GM12864 (cell line): ENCODE results near the gene ZNF346.

ENCODE experiments used
- DNase-seq: peaks from one replicate; pipeline ENCODE4 v3.0.0-alpha.2; 2011; ENCODE audit warnings: low read depth
- H3K4me3 ChIP-seq: 2 replicates; pipeline ENCODE4 v1.5.1; 2011; ENCODE audit warnings: mild to moderate bottlenecking, low read depth, low read length, control low read depth
- CTCF ChIP-seq: IDR thresholded peaks from 2 replicates; pipeline ENCODE4 v1.5.1; 2011; ENCODE audit warnings: low read depth, mild to moderate bottlenecking, moderate library complexity, low read length, control low read depth, inconsistent platforms; ENCODE audit errors: missing control alignments

Gene ZNF346

GRCh38 chr5:177089127-177089526 is 66.6 kb downstream of the ZNF346 start:
- DNase-seq, result no peak
- no peak for TF ChIP-seq CTCF
- no peak overlapping the region for H3K4me3 ChIP-seq

- TF ChIP-seq CTCF, result no peak
- no peak for DNase-seq
- H3K4me3 ChIP-seq, result no peak overlapping the region
These were observed 67.5 kb downstream of the ZNF346 start for GRCh38 chr5:177089825-177090641.

DNA sequence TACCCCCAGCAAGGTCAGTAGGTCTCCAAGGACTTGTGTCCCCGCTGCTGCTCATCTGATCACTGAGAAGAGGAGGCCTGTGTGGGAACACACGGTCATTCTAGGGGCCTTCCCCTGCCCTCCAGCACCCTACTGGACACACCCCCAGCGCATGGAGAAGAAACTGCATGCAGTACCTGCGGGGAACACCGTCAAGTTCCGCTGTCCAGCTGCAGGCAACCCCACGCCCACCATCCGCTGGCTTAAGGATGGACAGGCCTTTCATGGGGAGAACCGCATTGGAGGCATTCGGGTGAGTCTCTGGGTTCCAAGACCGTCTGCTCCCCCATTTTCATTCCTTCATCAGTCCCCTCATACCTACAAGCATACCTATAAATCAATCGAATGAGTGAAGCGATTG is 68.3 kb downstream of the ZNF346 start:
- no peak overlapping the region for H3K4me3 ChIP-seq
- no peak for TF ChIP-seq CTCF
- DNase-seq, result no peak

DNA sequence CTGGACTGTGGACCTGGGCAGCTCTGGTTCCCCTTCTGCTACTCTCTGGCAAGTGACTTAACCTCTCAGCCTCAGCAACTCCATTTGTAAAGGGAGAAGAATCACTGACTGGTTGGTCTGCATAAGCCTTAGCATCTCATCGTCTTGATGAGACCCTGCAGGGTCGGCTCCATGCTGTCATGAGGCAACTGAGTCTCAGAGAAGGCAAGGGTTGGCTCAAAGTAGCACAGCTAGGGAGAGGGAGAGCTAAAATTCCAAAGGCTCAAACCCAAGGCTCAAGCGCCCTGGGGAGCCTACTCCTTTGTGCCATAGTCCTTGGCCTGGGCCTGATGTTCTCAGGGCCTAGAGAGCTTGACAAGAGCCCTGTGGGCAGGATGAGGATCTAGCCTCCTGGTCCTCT is 68.7 kb downstream of the ZNF346 start:
- H3K4me3 ChIP-seq, result no peak overlapping the region
- no peak for DNase-seq
- TF ChIP-seq CTCF, result no peak

GRCh38 chr5:177092178-177093081 is 69.9 kb downstream of the ZNF346 start:
- H3K4me3 ChIP-seq, result no peak overlapping the region
- no peak for DNase-seq
- no peak for TF ChIP-seq CTCF

DNA sequence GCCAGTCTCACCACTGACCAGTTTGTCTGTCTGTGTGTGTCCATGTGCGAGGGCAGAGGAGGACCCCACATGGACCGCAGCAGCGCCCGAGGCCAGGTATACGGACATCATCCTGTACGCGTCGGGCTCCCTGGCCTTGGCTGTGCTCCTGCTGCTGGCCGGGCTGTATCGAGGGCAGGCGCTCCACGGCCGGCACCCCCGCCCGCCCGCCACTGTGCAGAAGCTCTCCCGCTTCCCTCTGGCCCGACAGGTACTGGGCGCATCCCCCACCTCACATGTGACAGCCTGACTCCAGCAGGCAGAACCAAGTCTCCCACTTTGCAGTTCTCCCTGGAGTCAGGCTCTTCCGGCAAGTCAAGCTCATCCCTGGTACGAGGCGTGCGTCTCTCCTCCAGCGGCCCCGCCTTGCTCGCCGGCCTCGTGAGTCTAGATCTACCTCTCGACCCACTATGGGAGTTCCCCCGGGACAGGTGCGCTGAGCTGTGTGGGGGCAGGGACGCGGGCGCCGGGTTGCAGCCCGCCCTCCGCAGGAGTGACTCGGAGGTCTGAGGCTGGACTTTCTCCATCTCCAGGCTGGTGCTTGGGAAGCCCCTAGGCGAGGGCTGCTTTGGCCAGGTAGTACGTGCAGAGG is 70.7 kb downstream of the ZNF346 start:
- H3K4me3 ChIP-seq, result no peak overlapping the region
- no peak for TF ChIP-seq CTCF
- DNase-seq, result no peak
